GM19035 (cell line): Measurements from ENCODE around the gene NUP93.

ENCODE experiments used
- ATAC-seq: cut with Tn5 transposase; IDR thresholded peaks from one replicate; pipeline ENCODE4 v1.9.1; 2021; ENCODE audit not compliant: unreplicated experiment

Gene NUP93

DNA sequence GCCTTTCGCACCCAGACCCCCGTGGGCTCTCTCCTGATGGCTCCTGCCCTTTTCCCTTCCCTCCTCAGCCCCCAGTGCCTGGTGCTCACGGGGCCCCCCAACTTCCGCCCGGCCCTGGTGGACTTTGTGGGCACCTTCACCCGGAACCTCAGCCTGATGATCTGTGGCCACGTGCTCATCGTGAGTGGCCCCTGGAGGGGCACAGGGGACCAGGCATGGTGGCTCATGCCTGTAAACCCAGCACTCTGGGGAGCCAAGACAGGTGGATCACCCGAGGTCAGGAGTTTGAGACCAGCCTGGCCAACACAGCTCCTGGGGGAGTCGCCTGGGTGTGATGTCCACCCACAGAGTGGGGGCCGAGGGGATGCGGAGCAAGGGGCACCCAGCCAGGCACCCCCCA, 156.4 kb downstream of the NUP93 start:
- no peak for ATAC-seq

DNA sequence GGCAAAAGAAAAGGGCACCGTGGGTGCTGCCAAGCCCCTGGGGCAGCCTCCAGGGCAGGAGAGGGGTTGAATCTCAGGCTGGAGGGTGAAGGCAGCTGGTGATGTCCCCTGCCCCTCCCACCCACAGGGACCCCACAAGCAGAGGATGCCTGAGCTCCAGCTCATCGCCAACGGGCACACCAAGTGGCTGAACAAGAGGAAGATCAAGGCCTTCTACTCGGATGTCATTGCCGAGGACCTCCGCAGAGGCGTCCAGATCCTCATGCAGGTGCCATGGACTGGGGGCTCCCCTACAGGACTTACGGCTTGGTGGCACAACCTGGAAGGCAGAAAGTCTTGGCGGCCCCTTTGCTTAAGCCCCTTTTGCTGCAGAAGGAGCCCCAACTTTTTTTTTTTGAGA, 156.9 kb downstream of the NUP93 start:
- ATAC-seq = no peak

DNA sequence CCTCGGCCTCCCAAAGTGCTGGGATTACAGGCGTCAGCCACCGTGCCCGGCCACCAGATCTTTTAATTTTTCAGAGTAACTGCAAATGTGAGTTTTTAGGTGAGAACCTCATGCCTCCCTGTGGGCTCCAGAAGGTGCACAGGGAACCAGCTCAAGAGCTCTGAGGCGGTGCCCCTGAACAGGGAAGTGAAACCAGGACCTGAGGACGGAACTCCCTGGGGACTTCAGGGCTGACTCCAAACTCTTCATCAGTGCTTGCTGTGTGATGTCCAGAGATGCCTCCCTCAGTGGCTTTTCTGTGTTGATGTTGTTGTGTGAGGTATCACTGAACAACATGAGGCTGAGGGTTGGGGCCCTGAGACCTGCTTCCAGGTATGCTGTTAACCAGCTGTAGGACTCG, 158.9 kb downstream of the NUP93 start:
- no peak for ATAC-seq

- no peak for ATAC-seq
Observed at GRCh38 chr16:56889206-56889605, 159.3 kb downstream of the NUP93 start.

GRCh38 chr16:56891685-56892084, 161.8 kb downstream of the NUP93 start:
- ATAC-seq = no peak

DNA sequence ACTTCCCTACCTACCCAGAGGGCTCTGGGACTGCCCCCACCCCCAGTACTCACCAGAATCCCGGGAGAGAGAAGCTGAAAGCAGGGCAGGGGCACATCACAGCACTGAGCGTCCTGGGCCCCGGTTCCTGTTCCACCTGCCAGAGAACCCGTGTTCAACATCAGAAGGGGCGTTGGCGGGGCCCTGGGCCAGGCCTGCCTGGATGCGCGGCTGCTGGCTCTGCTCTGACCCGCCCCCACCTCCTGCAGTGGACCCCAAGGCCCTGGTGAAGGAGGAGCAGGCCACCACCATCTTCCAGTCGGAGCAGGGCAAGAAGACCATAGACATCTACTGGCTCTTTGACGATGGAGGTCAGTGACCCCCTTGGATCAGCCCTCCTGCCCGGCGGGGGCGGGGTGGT, 162.8 kb downstream of the NUP93 start:
- no peak for ATAC-seq

DNA sequence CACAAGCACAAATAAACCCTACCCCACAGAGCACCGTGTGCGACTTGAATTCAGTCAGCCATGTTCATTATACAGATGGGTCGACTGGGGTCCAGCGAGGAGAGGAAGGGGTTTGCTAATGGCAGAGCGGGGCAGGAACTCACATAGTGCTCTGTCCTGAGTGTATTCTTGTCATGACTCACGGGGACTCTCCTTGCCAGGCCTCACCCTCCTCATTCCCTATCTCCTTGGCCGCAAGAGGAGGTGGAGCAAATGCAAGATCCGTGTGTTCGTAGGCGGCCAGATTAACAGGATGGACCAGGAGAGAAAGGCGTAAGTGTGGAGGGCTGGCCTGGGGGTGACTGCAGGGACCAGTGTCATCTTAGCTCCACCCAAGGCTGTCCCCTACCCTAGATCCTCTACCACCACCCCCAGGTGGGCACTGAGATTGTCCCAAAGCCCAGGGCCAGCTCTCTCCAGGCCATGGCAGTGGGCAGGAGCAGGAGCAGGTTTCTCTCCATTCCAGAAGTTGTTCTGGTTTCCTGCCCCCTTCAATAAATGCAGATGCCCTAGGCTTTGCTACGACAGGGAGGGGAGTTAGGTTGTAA, 164.5 kb downstream of the NUP93 start:
- ATAC-seq = no peak

DNA sequence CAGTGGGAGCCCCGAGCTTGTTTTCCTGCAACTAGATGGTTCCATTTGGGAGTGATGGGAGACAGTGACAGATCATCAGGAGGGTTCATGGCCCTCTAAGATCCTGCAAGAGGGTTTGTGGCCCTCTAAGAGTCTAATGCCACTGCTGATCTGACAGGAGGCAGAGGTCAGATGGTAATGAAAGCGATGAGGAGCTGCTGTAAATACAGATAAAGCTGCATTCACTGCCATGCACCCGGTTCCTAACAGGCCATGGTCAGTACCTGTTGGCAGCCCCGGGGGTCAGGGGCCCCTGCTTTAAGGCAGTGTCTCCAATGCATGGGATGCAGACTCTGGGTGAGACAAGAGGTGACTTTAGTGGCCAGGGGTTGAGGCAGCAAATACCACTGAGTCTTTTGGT, 165.9 kb downstream of the NUP93 start:
- no peak for ATAC-seq

DNA sequence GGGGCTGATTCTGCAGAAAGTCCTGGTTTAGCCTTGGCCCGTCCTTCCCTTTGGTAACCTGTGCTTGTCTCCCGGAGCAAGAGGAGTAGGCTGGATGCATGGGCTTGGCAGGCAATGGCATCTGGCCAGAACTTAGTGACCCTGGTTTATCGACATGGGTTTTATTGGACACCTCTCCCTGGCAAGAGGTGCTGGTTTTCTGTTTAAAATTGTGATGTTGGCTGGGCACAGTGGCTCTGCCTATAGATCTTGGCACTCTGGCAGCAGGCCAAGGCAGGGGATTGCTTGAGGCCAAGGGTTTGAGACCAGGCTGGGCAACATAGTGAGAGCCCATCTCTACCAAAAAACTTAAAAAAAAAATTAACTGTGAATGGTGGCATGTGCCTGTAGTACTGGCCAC, 166.3 kb downstream of the NUP93 start:
- ATAC-seq = no peak

- ATAC-seq = no peak
Observed at GRCh38 chr16:56897026-56897799, 167.3 kb downstream of the NUP93 start.

GRCh38 chr16:56898847-56899246, 168.9 kb downstream of the NUP93 start:
- ATAC-seq = no peak
